Measurements from ENCODE around the gene BLOC1S3. TPM values are rescaled to one million over a fixed set of nuclear protein-coding genes. Genes with fewer than 3 reads are reported as not detected.

The BLOC1S3 gene
- total and polyA plus RNA-seq, 2 of the 13 experiments (the other 11 are each of a cell fraction or from before 2014, with no cell fraction given) = 4.3 to 4.8 TPM

- TF ChIP-seq ATF7 (IDR thresholded peaks at IDR 0.05) (no peak), ATF7 (CRISPR knock-in tag; IDR thresholded peaks at IDR 0.05) (no peak), ZNF558 (CRISPR knock-in tag; IDR thresholded peaks at IDR 0.05; ENCODE audit: borderline replicate concordance) (no peak), NFAT5 (CRISPR knock-in tag; IDR thresholded peaks at IDR 0.05) (no peak), NCOA2 (CRISPR knock-in tag; IDR thresholded peaks at IDR 0.05) (peak; percentile 62; the same call in 1 of the 2 replicates), ZNF276 (CRISPR knock-in tag; IDR thresholded peaks at IDR 0.05; ENCODE audit: low read depth) (no peak), CEBPG (CRISPR knock-in tag; IDR thresholded peaks at IDR 0.05) (0 out of 2 replicates have a peak, but pooled peaks have one; percentile 15), UBTF (CRISPR knock-in tag; IDR thresholded peaks at IDR 0.05) (no peak), HMG20B (CRISPR knock-in tag; conservative IDR thresholded peaks at IDR 0.05) (no peak), ZNF460 (CRISPR knock-in tag; IDR thresholded peaks at IDR 0.05; ENCODE audit: borderline replicate concordance) (peak; percentile 23; the same call in 1 of the 2 replicates), ZNF747 (CRISPR knock-in tag; IDR thresholded peaks at IDR 0.05; ENCODE audit: borderline replicate concordance) (peak; percentile 18; the same call in 1 of the 2 replicates), HBP1 (CRISPR knock-in tag; IDR thresholded peaks at IDR 0.05; ENCODE audit: low read depth) (no peak), HCFC1 (IDR thresholded peaks at IDR 0.05; ENCODE audit: low read depth, low read length) (no peak), MAFF (IDR thresholded peaks at IDR 0.05; ENCODE audit: low read depth, low read length) (no peak), ZNF879 (CRISPR knock-in tag; IDR thresholded peaks at IDR 0.05) (no peak), MZF1 (CRISPR knock-in tag; IDR thresholded peaks at IDR 0.05; ENCODE audit: borderline replicate concordance) (no peak), SMAD9 (CRISPR knock-in tag; IDR thresholded peaks at IDR 0.05) (no peak), CBFB (CRISPR knock-in tag; IDR thresholded peaks at IDR 0.05) (no peak), FOXM1 (CRISPR knock-in tag; IDR thresholded peaks at IDR 0.05) (no peak), EEA1 (CRISPR knock-in tag; IDR thresholded peaks at IDR 0.05; ENCODE audit: borderline replicate concordance) (no peak), ZNF850 (CRISPR knock-in tag; conservative IDR thresholded peaks at IDR 0.05) (no peak), ZNF224 (CRISPR knock-in tag; IDR thresholded peaks at IDR 0.05) (no peak)
Observed at GRCh38 chr19:45171211-45171623, 7.4 kb upstream of the BLOC1S3 start (continued).

All from HepG2 (cell line).